HepG2 (cell line): ENCODE data around the gene PATL2. TPM values are rescaled to one million over a fixed set of nuclear protein-coding genes. Genes with fewer than 3 reads are reported as not detected.

Source experiments
- ATAC-seq: fragments of 200-7000 bp; cut with Tn5 transposase; 3 replicates; pipeline ENCODE4 v1.9.1; 2020; ENCODE audit warnings: mild to moderate bottlenecking, moderate library complexity
- BruUV-seq: library from RNA; stranded (reverse); fragments of 400-500 nt; replicated peaks from 2 replicates; lab custom pipeline; 2021; lab: Mats Ljungman, UMichigan
- CTCF ChIA-PET: fragments of 300-600 bp; formaldehyde crosslinking; extraction: SDS; loops from one replicate; lab custom pipeline; 2021; ENCODE audit warnings: low total read pairs, inconsistent platforms, low intra/inter-chr PET ratio; lab: Yijun Ruan, JAX
- POLR2A ChIA-PET: fragments of 350-600 bp; sonication (Branson Sonifier 250); formaldehyde crosslinking; loops from one replicate; lab custom pipeline; 2020; ENCODE audit warnings: antibody characterized with exemption, inconsistent platforms; lab: Yijun Ruan, JAX
- DNase-seq: peaks from one replicate; pipeline ENCODE4 v3.0.0-alpha.2; 2015; ENCODE audit warnings: low spot score
- FAIRE-seq: peaks from 3 replicates; lab custom pipeline; 2011; peaks lifted over from hg19 to GRCh38; lab: Jason Lieb, UNC
- H2AFZ ChIP-seq: one replicate; pipeline ENCODE4 v1.6.1; 2011; ENCODE audit warnings: low read length, inconsistent platforms
- H3K27ac ChIP-seq: fragments of 300-600 bp; 3 replicates; pipeline ENCODE4 v1.8.0; 2011; ENCODE audit warnings: mixed run types, mild to moderate bottlenecking, mixed read lengths, low read length, inconsistent platforms; ENCODE audit not compliant: insufficient read depth; ENCODE audit errors: extremely low read length
- H3K27me3 ChIP-seq, 2 experiments: fragments of 200-600 bp in 1 of 2; 2 replicates in 1 of 2; 3 replicates in 1 of 2; pipeline versions ENCODE4 v1.6.0 to v1.8.0; 2011; ENCODE audit warnings: low read length in 2 of 2, mild to moderate bottlenecking in 2 of 2, moderate library complexity in 2 of 2, inconsistent platforms in 1 of 2; ENCODE audit not compliant: insufficient read depth in 2 of 2, control insufficient read depth in 1 of 2
- H3K36me3 ChIP-seq, 2 experiments: fragments of 200-600 bp in 1 of 2; replicated peaks in 1 of 2; 2 replicates in 1 of 2; 3 replicates in 1 of 2; pipeline versions ENCODE4 v1.5.1 to v1.8.0; 2011; ENCODE audit warnings: low read length in 2 of 2, inconsistent platforms in 1 of 2; ENCODE audit not compliant: insufficient read depth in 2 of 2, control insufficient read depth in 1 of 2
- H3K4me1 ChIP-seq: 2 replicates; pipeline ENCODE4 v1.5.1; 2012; ENCODE audit warnings: low read length, inconsistent platforms; ENCODE audit not compliant: insufficient read depth
- H3K4me2 ChIP-seq: 2 replicates; pipeline ENCODE4 v1.6.0; 2011; ENCODE audit warnings: low read depth, low read length, inconsistent platforms
- H3K4me3 ChIP-seq, 3 experiments: fragments of 200-600 bp in 1 of 3; sonication (generic), shearing (Covaris generic) in 1 of 3; replicated peaks in 1 of 3; 2 replicates each; pipeline ENCODE4 v1.5.1; 2011 to 2016; ENCODE audit warnings: low read length in 3 of 3, inconsistent platforms in 2 of 3, low read depth in 2 of 3, mild to moderate bottlenecking in 2 of 3, control low read depth in 1 of 3, mixed read lengths in 1 of 3; ENCODE audit not compliant: insufficient read depth in 1 of 3
- H3K79me2 ChIP-seq: one replicate; pipeline ENCODE4 v1.6.1; 2011; ENCODE audit warnings: low read length, inconsistent platforms; ENCODE audit not compliant: insufficient read depth
- H3K9ac ChIP-seq: 2 replicates; pipeline ENCODE4 v1.6.0; 2011; ENCODE audit warnings: mild to moderate bottlenecking, low read depth, low read length, inconsistent platforms; ENCODE audit not compliant: insufficient read depth
- H3K9me3 ChIP-seq: 2 replicates; pipeline ENCODE4 v1.5.1; 2012; ENCODE audit warnings: mild to moderate bottlenecking, low read length
- H4K20me1 ChIP-seq: 2 replicates; pipeline ENCODE4 v1.6.0; 2011; ENCODE audit warnings: inconsistent platforms, mild to moderate bottlenecking, low read length, moderate library complexity; ENCODE audit not compliant: insufficient read depth
- AHR ChIP-seq: IDR thresholded peaks from 2 replicates; pipeline ENCODE4 v1.6.1; 2018; ENCODE audit warnings: missing genetic modification reagents, missing compliant biosample characterization
- DBP ChIP-seq: sonication (generic); formaldehyde crosslinking; IDR thresholded peaks from 2 replicates; pipeline ENCODE4 v1.4.0; 2020; ENCODE audit warnings: missing genetic modification reagents; ENCODE audit errors: not compliant biosample characterization
- FOXM1 ChIP-seq: sonication (generic); formaldehyde crosslinking; IDR thresholded peaks from 2 replicates; pipeline ENCODE4 v1.5.0; 2020; ENCODE audit warnings: missing genetic modification reagents
- FOXP1 ChIP-seq, 2 experiments: fragments of 450-650 bp in 1 of 2; IDR thresholded peaks; 2 replicates each; pipeline ENCODE4 v1.6.1; 2017 to 2018; ENCODE audit warnings: antibody characterized with exemption in 1 of 2
- GZF1 ChIP-seq: sonication (generic); formaldehyde crosslinking; IDR thresholded peaks from 2 replicates; pipeline ENCODE4 v1.5.1; 2020; ENCODE audit warnings: mild to moderate bottlenecking, missing genetic modification reagents
- IRF9 ChIP-seq: sonication (generic); formaldehyde crosslinking; IDR thresholded peaks from 2 replicates; pipeline ENCODE4 v1.8.0; 2022; ENCODE audit warnings: missing genetic modification reagents, mild to moderate bottlenecking, borderline replicate concordance
- MAX ChIP-seq: IDR thresholded peaks from 2 replicates; pipeline ENCODE4 v1.6.1; 2012; ENCODE audit warnings: inconsistent platforms
- NCOA5 ChIP-seq: sonication (generic); formaldehyde crosslinking; IDR thresholded peaks from 2 replicates; pipeline ENCODE4 v1.4.0; 2020; ENCODE audit warnings: missing genetic modification reagents
- PRMT3 ChIP-seq: sonication (generic); formaldehyde crosslinking; IDR thresholded peaks from 2 replicates; pipeline ENCODE4 v1.8.1; 2022; ENCODE audit warnings: low read depth, mild to moderate bottlenecking, moderate library complexity, missing genetic modification reagents, borderline replicate concordance
- RFX3 ChIP-seq: IDR thresholded peaks from 2 replicates; pipeline ENCODE4 v1.6.1; 2016; ENCODE audit warnings: missing biosample characterization, missing genetic modification reagents
- SUZ12 ChIP-seq: fragments of 150-350 bp; IDR thresholded peaks from 2 replicates; pipeline ENCODE4 v1.6.1; 2014; ENCODE audit warnings: low read depth, low read length
- SYNCRIP ChIP-seq: fragments of 200-400 bp; formaldehyde crosslinking; IDR thresholded peaks from 2 replicates; pipeline ENCODE4 v1.6.1; 2018; ENCODE audit warnings: mild to moderate bottlenecking, low read depth, low read length; ENCODE audit not compliant: insufficient read depth
- ZFAT ChIP-seq: sonication (generic); formaldehyde crosslinking; conservative IDR thresholded peaks from 2 replicates; pipeline ENCODE4 v1.8.1; 2023; ENCODE audit warnings: missing genetic modification reagents, inconsistent platforms
- ZNF546 ChIP-seq: sonication (generic); formaldehyde crosslinking; conservative IDR thresholded peaks from 2 replicates; pipeline ENCODE4 v1.8.1; 2023; ENCODE audit warnings: mild to moderate bottlenecking, missing genetic modification reagents
- ZNF552 ChIP-seq: sonication (generic); formaldehyde crosslinking; IDR thresholded peaks from 2 replicates; pipeline ENCODE4 v1.9.0; 2022; ENCODE audit warnings: missing genetic modification reagents, mild to moderate bottlenecking, borderline replicate concordance
- ZNF607 ChIP-seq: sonication (generic); formaldehyde crosslinking; IDR thresholded peaks from 2 replicates; pipeline ENCODE4 v1.5.1; 2020; ENCODE audit warnings: missing genetic modification reagents, mild to moderate bottlenecking, borderline replicate concordance
- ZNF770 ChIP-seq: sonication (generic); formaldehyde crosslinking; IDR thresholded peaks from 2 replicates; pipeline ENCODE4 v1.5.0; 2020; ENCODE audit warnings: mild to moderate bottlenecking, missing genetic modification reagents
- WGBS: methylation state at CpG from one replicate; pipeline ENCODE4 v1.1.6; 2017; ENCODE audit warnings: low lambda C conversion rate; 5-methylcytosine and 5-hydroxymethylcytosine counted together
- in situ Hi-C: cut with HindIII; loops from 2 replicates; pipeline ENCODE4 v1.10.0; 2017; ENCODE audit warnings: low pct_unique_long_range_greater_than_20kb; ENCODE audit not compliant: extremely low pct_ligation_motif_present
- intact Hi-C: fragments of 100-400 bp; cut with micrococcal nuclease; formaldehyde crosslinking; loops from one replicate; pipeline ENCODE4 v1.10.0; 2022; ENCODE audit not compliant: unreplicated experiment
- polyA plus RNA-seq, 8 experiments: library from polyadenylated mRNA; depleted of rRNA in 3 of 8; stranded (reverse) in 7 of 8; unstranded in 1 of 8; fragments of >200 nt; fragmentation: Illumina TruSeq in 4 of 8; extraction: Trizol in 4 of 8; gene quantifications; 2 replicates each; pipeline versions ENCODE4 v1.2.1 to v1.2.3, GENCODE V29; 2011 to 2016; ENCODE audit warnings: low read depth in 4 of 8, missing spikeins in 1 of 8, mixed read lengths in 1 of 8; ENCODE audit not compliant: insufficient read depth in 1 of 8
- total RNA-seq, 5 experiments: library from RNA; depleted of rRNA; stranded (reverse); fragments of >200 nt; fragmentation: Illumina TruSeq; extraction: Trizol; gene quantifications; 2 replicates each; pipeline ENCODE4 v1.2.3, GENCODE V29; 2016; ENCODE audit warnings: low read depth in 1 of 5

The PATL2 gene
- total and polyA plus RNA-seq, 2 of the 13 experiments (the other 11 are each of a cell fraction or from before 2014, with no cell fraction given) = 0.15 to 0.53 TPM

- H3K4me2 ChIP-seq = no peak overlapping the region
- H3K36me3 ChIP-seq = peaks cover 6 to 37% of the 10 kb centered on the region in 2 experiments; a peak in 4 of 5 replicates
- BruUV-seq = no TSS peak
- no peaks in the 10 kb centered on the region for H3K4me1 ChIP-seq
- intact Hi-C loops = no loop called here
- peaks cover 11% of the 10 kb centered on the region for H3K79me2 ChIP-seq
- H3K9me3 ChIP-seq = no peaks in the 10 kb centered on the region
- H2AFZ ChIP-seq = no peak overlapping the region
- POLR2A ChIA-PET = no interaction called here
- ATAC-seq (no peak), DNase-seq (no peak)
- no peaks in the 10 kb centered on the region for H4K20me1 ChIP-seq
- no peaks in the 10 kb centered on the region for H3K27me3 ChIP-seq
- no peak overlapping the region for H3K27ac ChIP-seq
- TF ChIP-seq ZNF546 (no peak), ZNF552 (no peak), ZNF770 (CRISPR knock-in tag) (no peak), MAX (no peak)
- TF ChIP-seq, all 625 proteins: peak for 0
- in situ Hi-C loops = no loop called here
- H3K9ac ChIP-seq = no peak overlapping the region
- H3K4me3 ChIP-seq = no peak overlapping the region
- FAIRE-seq = no peak
- CTCF ChIA-PET = no interaction called here
Observed at GRCh38 chr15:44647637-44648036, 63.5 kb downstream of the PATL2 start.

- in situ Hi-C loops (no loop called here), intact Hi-C loops (no loop called here)
- Histone ChIP-seq H3K79me2 (peaks cover 11% of the 10 kb centered on the region), H3K4me3 (no peak overlapping the region), H3K9ac (no peak overlapping the region), H2AFZ (no peak overlapping the region), H3K27ac (no peak overlapping the region), H4K20me1 (no peaks in the 10 kb centered on the region), H3K4me2 (no peak overlapping the region), H3K36me3 (peaks cover 6 to 34% of the 10 kb centered on the region in 2 experiments; a peak in 4 of 5 replicates), H3K27me3 (no peaks in the 10 kb centered on the region), H3K4me1 (no peaks in the 10 kb centered on the region), H3K9me3 (no peaks in the 10 kb centered on the region)
- FAIRE-seq (no peak), DNase-seq (no peak), ATAC-seq (no peak)
- TF ChIP-seq FOXM1 (CRISPR knock-in tag) = no peak
- TF ChIP-seq PRMT3 (CRISPR knock-in tag) = no peak
- no peak for TF ChIP-seq GZF1 (CRISPR knock-in tag)
- TF ChIP-seq IRF9 (CRISPR knock-in tag) = no peak
- TF ChIP-seq FOXP1 (IDR thresholded peaks at IDR 0.05) = no peak
- TF ChIP-seq FOXP1 (CRISPR knock-in tag; IDR thresholded peaks at IDR 0.05) = no peak
- TF ChIP-seq NCOA5 = no peak
- no peak for TF ChIP-seq ZFAT
- no peak for TF ChIP-seq ZNF607 (CRISPR knock-in tag)
- TF ChIP-seq RFX3 (CRISPR knock-in tag) = no peak
- TF ChIP-seq AHR (CRISPR knock-in tag) = no peak
- TF ChIP-seq DBP = no peak
- TF ChIP-seq SUZ12 = no peak
- no peak for TF ChIP-seq SYNCRIP
- BruUV-seq = no TSS peak
- 95% methylated on average over 1 of the region's 1 CpG for WGBS
- ChIA-PET CTCF (no interaction called here), POLR2A (no interaction called here)
Observed at GRCh38 chr15:44647036-44647435, 64.1 kb downstream of the PATL2 start.
